DOHH2 (cell line): ENCODE measurements around the gene TMTC2.

Source experiments
- EZH2phosphoT487 ChIP-seq: fragments of 200-600 bp; sonication (generic); IDR thresholded peaks from 2 replicates; pipeline ENCODE4 v1.6.1; 2017; ENCODE audit warnings: borderline replicate concordance, mild to moderate bottlenecking, antibody characterized with exemption, low read length, moderate library complexity, mixed read lengths
- TF ChIP-seq, protein P1 (sequence below): fragments of 200-600 bp; sonication (generic); IDR thresholded peaks from one replicate; pipeline ENCODE4 v1.5.1; 2014; ENCODE audit warnings: antibody characterized with exemption, mild to moderate bottlenecking, low read depth, low read length; ENCODE audit not compliant: poor library complexity, severe bottlenecking

DNA sequence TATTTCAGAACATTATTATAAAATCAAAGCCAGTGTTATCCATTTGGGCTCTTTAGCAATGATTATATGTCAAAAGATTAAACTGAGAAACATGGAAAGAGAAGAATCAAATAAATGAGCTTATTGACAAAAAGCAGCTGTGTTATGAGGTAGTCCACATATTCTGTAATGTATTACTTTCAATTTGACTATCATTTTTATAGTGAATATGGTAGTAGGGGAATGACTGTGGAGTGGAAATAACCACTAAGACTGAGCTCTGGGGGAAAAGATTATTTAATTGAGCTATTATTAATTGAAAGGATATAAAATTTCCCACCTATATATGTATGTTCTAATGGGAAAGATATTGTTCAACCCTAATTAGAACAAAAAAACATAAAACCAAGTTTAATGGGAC, 381.3 kb downstream of the TMTC2 start:
- TF ChIP-seq, protein P1, sequence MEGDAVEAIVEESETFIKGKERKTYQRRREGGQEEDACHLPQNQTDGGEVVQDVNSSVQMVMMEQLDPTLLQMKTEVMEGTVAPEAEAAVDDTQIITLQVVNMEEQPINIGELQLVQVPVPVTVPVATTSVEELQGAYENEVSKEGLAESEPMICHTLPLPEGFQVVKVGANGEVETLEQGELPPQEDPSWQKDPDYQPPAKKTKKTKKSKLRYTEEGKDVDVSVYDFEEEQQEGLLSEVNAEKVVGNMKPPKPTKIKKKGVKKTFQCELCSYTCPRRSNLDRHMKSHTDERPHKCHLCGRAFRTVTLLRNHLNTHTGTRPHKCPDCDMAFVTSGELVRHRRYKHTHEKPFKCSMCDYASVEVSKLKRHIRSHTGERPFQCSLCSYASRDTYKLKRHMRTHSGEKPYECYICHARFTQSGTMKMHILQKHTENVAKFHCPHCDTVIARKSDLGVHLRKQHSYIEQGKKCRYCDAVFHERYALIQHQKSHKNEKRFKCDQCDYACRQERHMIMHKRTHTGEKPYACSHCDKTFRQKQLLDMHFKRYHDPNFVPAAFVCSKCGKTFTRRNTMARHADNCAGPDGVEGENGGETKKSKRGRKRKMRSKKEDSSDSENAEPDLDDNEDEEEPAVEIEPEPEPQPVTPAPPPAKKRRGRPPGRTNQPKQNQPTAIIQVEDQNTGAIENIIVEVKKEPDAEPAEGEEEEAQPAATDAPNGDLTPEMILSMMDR, result no peak
- TF ChIP-seq EZH2phosphoT487, result no peak
